ENCODE results near the gene ECI2. TPM values are rescaled to one million over a fixed set of nuclear protein-coding genes. Genes with fewer than 3 reads are reported as not detected.

The ECI2 gene
- total and polyA plus RNA-seq, 2 donors (not counting 1 experiment from before 2014, with no cell fraction given), result 15.2 to 28.3 TPM

DNA sequence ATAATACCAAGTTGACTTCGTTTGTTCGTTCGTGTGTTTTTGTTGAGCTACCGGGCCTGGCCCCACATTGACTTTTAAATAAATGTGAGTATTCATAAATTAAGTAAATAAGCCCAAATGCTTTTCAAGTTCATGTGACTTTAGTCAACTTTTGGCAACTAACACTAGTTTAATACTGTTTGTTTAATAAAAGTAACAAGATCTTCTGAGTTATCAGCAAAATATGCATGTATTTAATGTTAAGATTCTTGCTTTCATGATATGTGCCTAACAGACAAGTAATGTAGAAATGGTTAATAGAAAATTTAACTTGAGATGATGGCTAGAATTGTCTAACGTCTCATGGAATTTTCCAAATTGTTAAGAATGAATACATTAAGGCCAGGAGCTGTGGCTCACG is 38.7 kb upstream of the ECI2 start:
- Mint-ChIP-seq H3K9me3 (ENCODE audit: insufficient read depth) (no peaks in the 10 kb centered on the region), H3K27me3 (peaks cover 19% of the 10 kb centered on the region), H3K4me1 (peaks cover 2% of the 10 kb centered on the region), H3K27ac (no peak overlapping the region), H3K4me3 (no peak overlapping the region)
- no peaks in the 10 kb centered on the region for H3K9me3 ChIP-seq (ENCODE audit: control extremely low read depth in 1 of 3, control insufficient read depth in 2 of 3, insufficient read depth in 1 of 3, low read length in 2 of 3)
- ChIA-PET CTCF (interaction anchor here (1.4 kb wide), 1 partner anchor 21 kb away, joined by 3 read pairs; no protein-coding TSS in a partner anchor), POLR2A (no interaction called here)
- H3K4me2 ChIP-seq (replicated peaks; ENCODE audit: low read depth, low read length, poor library complexity, severe bottlenecking), result no peak overlapping the region
- no peaks in the 10 kb centered on the region for H3K79me2 ChIP-seq (ENCODE audit: control insufficient read depth, insufficient read depth, low read length)
- H3K4me3 ChIP-seq (ENCODE audit: control extremely low read depth in 1 of 5, extremely low read depth in 1 of 5, insufficient read depth in 1 of 5, low read depth in 2 of 5, low read length in 4 of 5), result no peak overlapping the region
- DNase-seq (no peak), ATAC-seq (ENCODE audit: low read depth) (no peak)
- no peak overlapping the region for H3K9ac ChIP-seq (ENCODE audit: low read length)
- 100% methylated on average over 2 of the region's 6 CpGs for WGBS (ENCODE audit: insufficient coverage)
- peaks cover 0 to 6% (median 0%) of the 10 kb centered on the region in 4 experiments for H3K27me3 ChIP-seq (replicated peaks in 1 of 4; ENCODE audit: control extremely low read depth in 1 of 4, control insufficient read depth in 3 of 4, insufficient read depth in 4 of 4, low read length in 3 of 4)
- no peaks in the 10 kb centered on the region for H4K20me1 ChIP-seq (ENCODE audit: control insufficient read depth, insufficient read depth, low read length, poor library complexity, severe bottlenecking)
- intact Hi-C loops (cut with micrococcal nuclease), result no loop called here
- H3K27ac ChIP-seq (ENCODE audit: low read length in 2 of 2), result no peak overlapping the region
- no peak overlapping the region for H2AFZ ChIP-seq (ENCODE audit: insufficient read depth, low read depth, low read length, poor library complexity, severe bottlenecking)
- TF ChIP-seq, protein P1, sequence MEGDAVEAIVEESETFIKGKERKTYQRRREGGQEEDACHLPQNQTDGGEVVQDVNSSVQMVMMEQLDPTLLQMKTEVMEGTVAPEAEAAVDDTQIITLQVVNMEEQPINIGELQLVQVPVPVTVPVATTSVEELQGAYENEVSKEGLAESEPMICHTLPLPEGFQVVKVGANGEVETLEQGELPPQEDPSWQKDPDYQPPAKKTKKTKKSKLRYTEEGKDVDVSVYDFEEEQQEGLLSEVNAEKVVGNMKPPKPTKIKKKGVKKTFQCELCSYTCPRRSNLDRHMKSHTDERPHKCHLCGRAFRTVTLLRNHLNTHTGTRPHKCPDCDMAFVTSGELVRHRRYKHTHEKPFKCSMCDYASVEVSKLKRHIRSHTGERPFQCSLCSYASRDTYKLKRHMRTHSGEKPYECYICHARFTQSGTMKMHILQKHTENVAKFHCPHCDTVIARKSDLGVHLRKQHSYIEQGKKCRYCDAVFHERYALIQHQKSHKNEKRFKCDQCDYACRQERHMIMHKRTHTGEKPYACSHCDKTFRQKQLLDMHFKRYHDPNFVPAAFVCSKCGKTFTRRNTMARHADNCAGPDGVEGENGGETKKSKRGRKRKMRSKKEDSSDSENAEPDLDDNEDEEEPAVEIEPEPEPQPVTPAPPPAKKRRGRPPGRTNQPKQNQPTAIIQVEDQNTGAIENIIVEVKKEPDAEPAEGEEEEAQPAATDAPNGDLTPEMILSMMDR (IDR thresholded peaks at IDR 0.05), result no peak
- no peak for TF ChIP-seq EZH2 (IDR thresholded peaks at IDR 0.05; ENCODE audit: borderline replicate concordance, insufficient read depth, low read depth, low read length, poor library complexity, severe bottlenecking)
- no peaks in the 10 kb centered on the region for H3K36me3 ChIP-seq (replicated peaks in 1 of 2; ENCODE audit: control extremely low read depth in 1 of 2, control insufficient read depth in 1 of 2, extremely low read depth in 1 of 2, insufficient read depth in 2 of 2, low read length in 1 of 2)
- no peaks in the 10 kb centered on the region for H3K4me1 ChIP-seq (ENCODE audit: control insufficient read depth in 2 of 2, insufficient read depth in 2 of 2, low read length in 2 of 2)

DNA sequence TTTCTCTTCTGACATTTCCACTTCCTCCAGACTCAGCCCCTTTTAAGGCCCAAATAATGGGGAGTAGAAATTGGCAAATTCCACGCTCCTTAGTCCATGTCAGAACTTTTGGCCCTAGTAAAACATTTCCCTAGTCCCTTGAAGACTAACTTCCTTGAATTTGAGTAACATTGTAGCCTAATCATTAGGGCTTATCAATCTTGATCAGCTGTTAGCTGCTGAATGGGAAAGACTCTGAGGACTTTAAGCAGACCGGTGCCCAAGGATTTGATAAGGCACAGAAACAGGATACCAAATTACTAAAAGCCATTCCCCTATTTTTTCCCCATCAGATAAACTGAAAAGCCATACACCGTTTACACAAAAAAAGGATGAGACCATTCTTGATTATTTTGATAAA is 37.0 kb upstream of the ECI2 start:
- Histone ChIP-seq H3K36me3 (replicated peaks in 1 of 2; ENCODE audit: control extremely low read depth in 1 of 2, control insufficient read depth in 1 of 2, extremely low read depth in 1 of 2, insufficient read depth in 2 of 2, low read length in 1 of 2) (no peaks in the 10 kb centered on the region), H3K9me3 (ENCODE audit: control extremely low read depth in 1 of 3, control insufficient read depth in 2 of 3, insufficient read depth in 1 of 3, low read length in 2 of 3) (peaks cover 0 to 3% (median 1%) of the 10 kb centered on the region in 3 donors), H3K27me3 (replicated peaks in 1 of 4; ENCODE audit: control extremely low read depth in 1 of 4, control insufficient read depth in 3 of 4, insufficient read depth in 4 of 4, low read length in 3 of 4) (no peaks in the 10 kb centered on the region), H3K4me1 (ENCODE audit: control insufficient read depth in 2 of 2, insufficient read depth in 2 of 2, low read length in 2 of 2) (no peaks in the 10 kb centered on the region), H3K4me2 (replicated peaks; ENCODE audit: low read depth, low read length, poor library complexity, severe bottlenecking) (no peak overlapping the region), H4K20me1 (ENCODE audit: control insufficient read depth, insufficient read depth, low read length, poor library complexity, severe bottlenecking) (no peaks in the 10 kb centered on the region), H3K9ac (ENCODE audit: low read length) (no peak overlapping the region), H2AFZ (ENCODE audit: insufficient read depth, low read depth, low read length, poor library complexity, severe bottlenecking) (no peak overlapping the region), H3K79me2 (ENCODE audit: control insufficient read depth, insufficient read depth, low read length) (no peaks in the 10 kb centered on the region), H3K27ac (ENCODE audit: low read length in 2 of 2) (no peak overlapping the region), H3K4me3 (ENCODE audit: control extremely low read depth in 1 of 5, extremely low read depth in 1 of 5, insufficient read depth in 1 of 5, low read depth in 2 of 5, low read length in 4 of 5) (no peak overlapping the region)
- Mint-ChIP-seq H3K27ac (no peak overlapping the region), H3K4me1 (peaks cover 2% of the 10 kb centered on the region), H3K27me3 (peaks cover 10% of the 10 kb centered on the region), H3K4me3 (no peak overlapping the region), H3K9me3 (ENCODE audit: insufficient read depth) (no peaks in the 10 kb centered on the region)
- ChIA-PET POLR2A (no interaction called here), CTCF (interaction anchor here (1.4 kb wide), 1 partner anchor 19 kb away, joined by 3 read pairs; no protein-coding TSS in a partner anchor)
- DNase-seq, result no peak
- intact Hi-C loops (cut with micrococcal nuclease), result no loop called here
- ATAC-seq (ENCODE audit: low read depth), result no peak
- TF ChIP-seq EZH2 (IDR thresholded peaks at IDR 0.05; ENCODE audit: borderline replicate concordance, insufficient read depth, low read depth, low read length, poor library complexity, severe bottlenecking), result no peak
- TF ChIP-seq, protein P1 (IDR thresholded peaks at IDR 0.05), result no peak
- 100% methylated on average over 1 of the region's 3 CpGs for WGBS (ENCODE audit: insufficient coverage)

Measured in B cell (primary cell).